HEK293T (cell line): Measurements from ENCODE around the gene CFTR.

Experiments used
- ARNT ChIP-seq: fragments of 450-650 bp; IDR thresholded peaks from 2 replicates; pipeline ENCODE4 v1.6.1; 2017; ENCODE audit warnings: mild to moderate bottlenecking
- FOXA1 ChIP-seq: fragments of 450-650 bp; IDR thresholded peaks from 2 replicates; pipeline ENCODE4 v1.6.1; 2016; ENCODE audit warnings: mild to moderate bottlenecking
- FOXM1 ChIP-seq: fragments of 450-650 bp; IDR thresholded peaks from 2 replicates; pipeline ENCODE4 v1.6.1; 2017; ENCODE audit warnings: mild to moderate bottlenecking, borderline replicate concordance
- NFRKB ChIP-seq: fragments of 450-650 bp; IDR thresholded peaks from 2 replicates; pipeline ENCODE4 v1.6.1; 2016; ENCODE audit warnings: mild to moderate bottlenecking, moderate library complexity
- SP1 ChIP-seq: fragments of 450-650 bp; IDR thresholded peaks from 2 replicates; pipeline ENCODE4 v1.6.1; 2017
- SUZ12 ChIP-seq: fragments of 450-650 bp; IDR thresholded peaks from 2 replicates; pipeline ENCODE4 v1.6.1; 2016; ENCODE audit warnings: mild to moderate bottlenecking

DNA sequence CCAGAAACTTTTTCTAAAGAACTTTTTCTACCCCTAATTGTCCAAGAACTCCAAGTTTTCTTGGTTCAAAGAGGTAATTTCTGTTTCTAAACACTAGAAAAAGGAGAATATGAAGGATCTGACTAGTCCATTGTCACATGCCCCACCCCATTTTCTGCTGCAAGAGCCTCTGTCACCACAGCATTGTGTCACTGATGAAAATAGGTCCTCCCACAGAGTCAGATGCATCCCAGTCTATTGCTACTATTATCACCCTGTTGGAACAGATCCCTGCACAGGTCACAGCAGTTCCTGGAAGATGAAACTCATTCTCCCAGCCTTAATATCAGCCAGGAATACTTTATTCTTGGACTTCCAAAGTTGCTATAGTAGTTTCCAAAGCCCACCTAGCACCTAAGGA lies 7.5 kb upstream of the CFTR start:
- TF ChIP-seq SP1 = no peak
- TF ChIP-seq NFRKB = no peak
- TF ChIP-seq ARNT = no peak
- TF ChIP-seq FOXA1 = no peak
- TF ChIP-seq FOXM1 = no peak
- no peak for TF ChIP-seq SUZ12
